K562 (cell line): ENCODE measurements around the gene CNDP1. TPM values are rescaled to one million over a fixed set of nuclear protein-coding genes. Genes with fewer than 3 reads are reported as not detected.

ENCODE experiments used
- ARID4B ChIP-seq: sonication (generic); formaldehyde crosslinking; IDR thresholded peaks from 2 replicates; pipeline ENCODE4 v1.8.0; 2022; ENCODE audit warnings: mild to moderate bottlenecking, missing genetic modification reagents
- BRD4 ChIP-seq: fragments of 200-600 bp; sonication (generic); IDR thresholded peaks from 2 replicates; pipeline ENCODE4 v1.6.1; 2017; ENCODE audit warnings: inconsistent platforms
- EHMT2 ChIP-seq: fragments of 450-650 bp; IDR thresholded peaks from 2 replicates; pipeline ENCODE4 v1.6.1; 2018; ENCODE audit warnings: antibody characterized with exemption
- ESRRA ChIP-seq: fragments of 450-650 bp; IDR thresholded peaks from 2 replicates; pipeline ENCODE4 v1.6.1; 2014; ENCODE audit warnings: low read depth, mild to moderate bottlenecking, moderate library complexity, borderline replicate concordance
- FIP1L1 ChIP-seq: fragments of 200-400 bp; formaldehyde crosslinking; IDR thresholded peaks from 2 replicates; pipeline ENCODE4 v1.6.1; 2018; ENCODE audit warnings: mild to moderate bottlenecking, low read depth, low read length; ENCODE audit not compliant: poor library complexity, severe bottlenecking
- MCM5 ChIP-seq: fragments of 450-650 bp; IDR thresholded peaks from 2 replicates; pipeline ENCODE4 v1.6.1; 2016; ENCODE audit warnings: low read depth
- MYC ChIP-seq, 2 experiments: fragments of 250-450 bp in 1 of 2; sonication (Bioruptor Pico) in 1 of 2; IDR thresholded peaks; 2 replicates each; pipeline versions ENCODE4 v1.5.1 to v1.6.1; 2012 to 2021; ENCODE audit warnings: low read depth in 2 of 2, borderline replicate concordance in 1 of 2, improper control_type of control experiment in 1 of 2, low read length in 1 of 2, mild to moderate bottlenecking in 1 of 2, moderate library complexity in 1 of 2
- NELFE ChIP-seq: IDR thresholded peaks from 2 replicates; pipeline ENCODE4 v1.6.1; 2011; ENCODE audit warnings: mild to moderate bottlenecking; ENCODE audit not compliant: insufficient read depth, insufficient read length
- POLR2A ChIP-seq: fragments of 450-650 bp; conservative IDR thresholded peaks from 2 replicates; pipeline ENCODE4 v1.6.1; 2016
- RB1 ChIP-seq: fragments of 450-650 bp; IDR thresholded peaks from 2 replicates; pipeline ENCODE4 v1.6.1; 2017; ENCODE audit warnings: low read depth, mild to moderate bottlenecking
- WHSC1 ChIP-seq: IDR thresholded peaks from one replicate; pipeline ENCODE4 v1.6.1; 2012; ENCODE audit warnings: low read length, control low read depth, inconsistent platforms
- ZEB2 ChIP-seq: fragments of 450-650 bp; IDR thresholded peaks from 2 replicates; pipeline ENCODE4 v1.6.1; 2016
- ZNF121 ChIP-seq: sonication (generic); formaldehyde crosslinking; conservative IDR thresholded peaks from 2 replicates; pipeline ENCODE4 v1.8.0; 2022; ENCODE audit warnings: missing genetic modification reagents
- ZNF146 ChIP-seq: IDR thresholded peaks from one replicate; pipeline ENCODE4 v1.6.1; 2018; ENCODE audit warnings: missing compliant biosample characterization; ENCODE audit not compliant: unreplicated experiment
- ZNF274 ChIP-seq: IDR thresholded peaks from 2 replicates; pipeline ENCODE4 v1.6.1; 2011; ENCODE audit warnings: low read depth, mild to moderate bottlenecking, low read length, moderate library complexity, borderline replicate concordance
- ZNF354B ChIP-seq: fragments of 250-450 bp; sonication (Bioruptor Pico); IDR thresholded peaks from 2 replicates; pipeline ENCODE4 v1.4.0; 2020
- polyA plus RNA-seq, 8 experiments: library from polyadenylated mRNA; depleted of rRNA in 4 of 8; stranded (reverse) in 5 of 8; unstranded in 3 of 8; fragments of >200 nt; fragmentation: Nextera tagmentation in 2 of 8; fragmentation: Illumina TruSeq in 1 of 8; extraction: Ambion mirVana in 2 of 8; extraction: Trizol in 1 of 8; gene quantifications; 2 replicates each; pipeline versions ENCODE4 v1.2.1 to v1.2.3, GENCODE V29; 2011 to 2014; ENCODE audit warnings: inconsistent platforms in 1 of 8, missing spikeins in 1 of 8
- total RNA-seq, 7 experiments: library from RNA; depleted of rRNA in 6 of 7; stranded (reverse); fragments of >200 nt in 6 of 7; fragmentation: Illumina TruSeq in 2 of 7; extraction: Trizol in 2 of 7; gene quantifications; 2 replicates each; pipeline versions ENCODE4 v1.2.1 to v1.2.3, GENCODE V29; 2011 to 2021; ENCODE audit warnings: low replicate concordance in 1 of 7
- TF ChIP-seq, protein P1 (sequence below): fragments of 250-450 bp; sonication (Bioruptor Pico); IDR thresholded peaks from 2 replicates; pipeline ENCODE4 v1.5.0; 2021; ENCODE audit warnings: mild to moderate bottlenecking, moderate library complexity
- TF ChIP-seq, protein P2 (sequence below): fragments of 450-650 bp; IDR thresholded peaks from 2 replicates; pipeline ENCODE4 v1.6.1; 2017; ENCODE audit warnings: mild to moderate bottlenecking, moderate library complexity
- TF ChIP-seq, protein P3 (sequence below): fragments of 250-450 bp; sonication (Bioruptor Pico); IDR thresholded peaks from 2 replicates; pipeline ENCODE4 v1.4.0; 2020; ENCODE audit warnings: borderline replicate concordance

Gene CNDP1
- total and polyA plus RNA-seq, 9 of the 15 experiments (the other 6 are each of a cell fraction or from before 2014, with no cell fraction given), result not detected

DNA sequence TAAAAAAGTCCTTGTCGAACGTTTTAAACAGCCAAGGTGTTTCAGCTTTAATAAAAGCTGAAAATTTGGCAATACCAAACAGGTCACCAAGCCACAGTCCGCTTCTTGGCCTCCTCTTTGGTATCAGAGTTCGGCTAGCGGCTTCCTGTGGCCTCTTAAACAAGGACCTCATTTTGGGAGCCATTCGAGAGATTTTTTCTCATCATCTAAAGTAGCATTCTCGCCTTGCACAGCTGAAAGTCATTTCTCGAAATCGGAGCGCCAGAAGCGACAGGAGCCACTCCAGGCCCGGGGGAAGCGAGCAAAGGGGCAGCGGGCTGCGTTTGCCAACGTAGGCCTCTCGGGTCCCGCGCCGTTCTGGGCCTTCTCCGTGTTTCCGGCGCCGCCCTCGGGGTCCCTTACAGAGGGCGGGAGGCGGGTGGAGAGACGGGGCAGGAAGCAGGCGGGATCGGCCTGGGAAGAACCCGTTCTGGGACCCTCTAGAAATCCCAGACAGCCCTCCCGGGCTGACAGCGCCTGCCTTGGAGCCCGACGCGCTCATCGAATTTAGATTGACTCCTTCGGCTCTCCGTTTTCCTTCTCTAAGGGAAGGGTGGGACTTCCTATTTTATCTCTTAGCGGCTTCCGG lies 62.8 kb downstream of the CNDP1 start (continued):
- TF ChIP-seq, protein P1, sequence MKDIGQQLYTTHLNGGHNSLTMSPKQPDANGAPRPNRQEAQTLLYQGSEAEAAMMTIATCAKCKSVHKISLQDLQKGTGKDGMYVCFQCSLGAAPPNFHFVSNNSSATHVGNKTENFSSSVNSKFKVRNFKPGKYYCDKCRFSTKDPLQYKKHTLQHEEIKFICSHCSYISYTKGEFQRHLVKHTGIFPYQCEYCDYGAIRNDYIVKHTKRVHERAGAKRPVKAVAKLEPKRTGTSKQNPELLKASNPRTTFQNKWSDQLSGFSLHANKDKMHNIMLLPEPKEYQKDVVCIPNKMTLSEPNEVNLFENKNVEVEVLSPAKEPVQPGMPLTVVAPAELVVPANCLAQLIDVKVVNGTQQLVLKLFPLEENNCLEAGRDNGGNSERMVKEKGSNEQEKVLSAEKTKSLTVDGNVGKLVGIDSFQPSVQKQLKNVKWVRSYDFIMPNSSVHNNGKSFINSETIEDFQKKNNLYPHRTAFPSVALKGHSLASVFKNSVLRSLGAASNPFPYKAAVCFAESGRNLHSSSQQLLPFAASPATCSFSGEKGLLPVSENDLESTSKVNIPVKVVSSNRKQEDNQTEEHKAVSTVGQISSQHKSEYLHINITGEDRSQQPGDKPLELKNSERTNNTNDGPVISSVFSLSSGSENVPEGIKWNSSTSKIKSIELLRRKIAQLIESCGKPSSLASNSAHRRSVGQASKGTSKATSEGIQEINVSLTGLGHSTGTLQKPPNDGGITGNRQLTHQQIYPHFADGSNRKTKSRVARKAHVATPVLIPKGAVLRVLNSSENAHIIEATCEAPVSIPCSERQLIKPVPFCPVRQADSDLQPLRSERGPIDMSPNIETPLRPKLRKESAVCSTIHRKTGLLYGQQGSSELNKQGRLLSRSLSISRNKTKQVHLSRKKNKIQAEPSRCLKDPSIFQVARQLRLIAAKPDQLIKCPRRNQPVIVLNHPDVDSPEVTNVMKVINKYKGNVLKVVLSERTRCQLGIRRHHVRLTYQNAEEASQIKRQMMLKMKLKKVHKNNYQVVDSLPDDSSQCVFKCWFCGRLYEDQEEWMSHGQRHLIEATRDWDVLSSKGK (CRISPR knock-in tag), result no peak
- no peak for TF ChIP-seq ESRRA
- TF ChIP-seq POLR2A, result no peak
- TF ChIP-seq MCM5, result no peak
- no peak for TF ChIP-seq ZEB2
- TF ChIP-seq RB1, result 0 out of 2 replicates have a peak, but pooled peaks have one; percentile 17
- TF ChIP-seq ZNF354B (CRISPR knock-in tag), result no peak
- no peak for TF ChIP-seq WHSC1
- TF ChIP-seq ARID4B, result no peak
- TF ChIP-seq, protein P2, sequence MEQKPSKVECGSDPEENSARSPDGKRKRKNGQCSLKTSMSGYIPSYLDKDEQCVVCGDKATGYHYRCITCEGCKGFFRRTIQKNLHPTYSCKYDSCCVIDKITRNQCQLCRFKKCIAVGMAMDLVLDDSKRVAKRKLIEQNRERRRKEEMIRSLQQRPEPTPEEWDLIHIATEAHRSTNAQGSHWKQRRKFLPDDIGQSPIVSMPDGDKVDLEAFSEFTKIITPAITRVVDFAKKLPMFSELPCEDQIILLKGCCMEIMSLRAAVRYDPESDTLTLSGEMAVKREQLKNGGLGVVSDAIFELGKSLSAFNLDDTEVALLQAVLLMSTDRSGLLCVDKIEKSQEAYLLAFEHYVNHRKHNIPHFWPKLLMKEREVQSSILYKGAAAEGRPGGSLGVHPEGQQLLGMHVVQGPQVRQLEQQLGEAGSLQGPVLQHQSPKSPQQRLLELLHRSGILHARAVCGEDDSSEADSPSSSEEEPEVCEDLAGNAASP, result no peak
- TF ChIP-seq EHMT2, result no peak
- no peak for TF ChIP-seq FIP1L1
- TF ChIP-seq, protein P3, sequence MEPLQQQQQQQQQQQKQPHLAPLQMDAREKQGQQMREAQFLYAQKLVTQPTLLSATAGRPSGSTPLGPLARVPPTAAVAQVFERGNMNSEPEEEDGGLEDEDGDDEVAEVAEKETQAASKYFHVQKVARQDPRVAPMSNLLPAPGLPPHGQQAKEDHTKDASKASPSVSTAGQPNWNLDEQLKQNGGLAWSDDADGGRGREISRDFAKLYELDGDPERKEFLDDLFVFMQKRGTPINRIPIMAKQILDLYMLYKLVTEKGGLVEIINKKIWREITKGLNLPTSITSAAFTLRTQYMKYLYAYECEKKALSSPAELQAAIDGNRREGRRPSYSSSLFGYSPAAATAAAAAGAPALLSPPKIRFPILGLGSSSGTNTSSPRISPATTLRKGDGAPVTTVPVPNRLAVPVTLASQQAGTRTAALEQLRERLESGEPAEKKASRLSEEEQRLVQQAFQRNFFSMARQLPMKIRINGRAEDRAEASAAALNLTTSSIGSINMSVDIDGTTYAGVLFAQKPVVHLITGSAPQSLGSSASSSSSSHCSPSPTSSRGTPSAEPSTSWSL (CRISPR knock-in tag), result no peak
- TF ChIP-seq NELFE, result no peak
- no peak for TF ChIP-seq ZNF121 (CRISPR knock-in tag)
- no peak for TF ChIP-seq ZNF274
- no peak for TF ChIP-seq BRD4
- no peak for TF ChIP-seq ZNF146 (CRISPR knock-in tag)
- no peak for TF ChIP-seq MYC (IDR thresholded peaks at IDR 0.05; ENCODE audit: low read depth, low read length)
- TF ChIP-seq MYC (CRISPR knock-in tag; IDR thresholded peaks at IDR 0.05; ENCODE audit: borderline replicate concordance, low read depth), result no peak
